NCI-H774 (cell line): Measurements from ENCODE around the gene PANK4.

ENCODE experiments used
- DNase-seq: peaks from one replicate; lab custom pipeline; 2025; lab: John Stamatoyannopoulos, UW

Gene PANK4

DNA sequence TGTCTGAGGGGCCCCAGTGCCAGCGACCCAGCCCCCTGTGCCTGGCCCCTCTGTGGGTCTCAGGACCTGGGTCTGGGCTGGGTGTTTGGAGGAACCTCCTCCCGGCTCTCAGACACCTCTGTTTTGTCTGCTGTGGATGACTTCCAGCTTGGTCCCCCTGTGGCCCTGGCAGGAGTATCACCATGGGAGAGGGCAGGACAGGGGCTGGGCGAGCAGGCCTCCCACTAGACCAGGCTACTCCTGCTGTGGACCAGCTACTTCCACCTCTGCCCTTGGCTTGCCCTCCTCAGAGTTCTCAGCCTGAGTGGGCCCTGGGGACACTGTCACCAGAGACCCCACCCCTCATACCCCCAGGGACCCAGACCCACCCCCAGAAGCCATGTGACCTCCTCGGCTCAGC lies 28.5 kb downstream of the PANK4 start:
- no peak for DNase-seq

DNA sequence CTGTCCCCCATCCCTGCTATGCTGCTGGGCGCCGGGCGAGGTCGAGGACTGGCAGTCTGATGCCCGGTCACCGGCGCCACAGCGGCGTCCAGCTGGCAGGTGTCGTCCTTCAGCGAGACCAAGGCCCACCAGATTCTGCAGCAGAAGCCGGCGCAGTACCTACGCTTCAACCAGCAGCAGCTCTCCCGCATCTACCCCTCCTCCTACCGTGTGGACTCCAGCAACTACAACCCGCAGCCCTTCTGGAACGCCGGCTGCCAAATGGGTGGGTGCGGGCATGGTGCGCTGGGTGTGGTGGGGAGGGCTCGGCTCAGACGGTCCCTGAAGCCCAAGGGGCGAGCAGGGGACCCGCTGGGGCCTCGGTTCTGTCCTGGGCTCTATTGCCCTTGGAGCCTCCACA lies 29.6 kb downstream of the PANK4 start:
- DNase-seq: no peak

DNA sequence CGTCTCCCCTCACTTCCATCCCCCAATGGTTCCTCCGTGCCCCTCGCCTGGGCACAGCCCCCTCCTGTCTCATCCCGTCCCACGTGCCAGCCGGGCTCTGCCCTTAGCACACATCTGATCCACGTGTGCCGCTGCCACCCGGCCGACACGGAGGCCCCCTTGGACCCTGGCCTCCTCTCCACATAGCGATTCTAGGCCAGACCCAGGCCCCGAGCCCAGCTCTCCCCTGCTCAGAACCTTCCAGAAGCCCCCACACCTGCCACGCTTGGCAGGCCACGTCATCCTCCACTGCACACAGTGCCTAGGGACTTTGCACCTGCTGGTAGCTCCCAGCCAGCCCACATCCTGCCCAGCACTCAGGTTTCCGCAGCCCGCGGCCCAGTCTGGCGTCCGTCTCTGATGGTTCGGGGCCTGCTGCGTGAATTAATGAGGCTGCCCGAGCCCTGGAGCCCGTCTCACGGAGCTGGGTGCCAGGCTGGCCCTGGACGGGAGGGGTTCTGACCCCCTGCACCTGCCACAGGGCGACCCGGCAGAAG lies 30.2 kb downstream of the PANK4 start:
- no peak for DNase-seq

DNA sequence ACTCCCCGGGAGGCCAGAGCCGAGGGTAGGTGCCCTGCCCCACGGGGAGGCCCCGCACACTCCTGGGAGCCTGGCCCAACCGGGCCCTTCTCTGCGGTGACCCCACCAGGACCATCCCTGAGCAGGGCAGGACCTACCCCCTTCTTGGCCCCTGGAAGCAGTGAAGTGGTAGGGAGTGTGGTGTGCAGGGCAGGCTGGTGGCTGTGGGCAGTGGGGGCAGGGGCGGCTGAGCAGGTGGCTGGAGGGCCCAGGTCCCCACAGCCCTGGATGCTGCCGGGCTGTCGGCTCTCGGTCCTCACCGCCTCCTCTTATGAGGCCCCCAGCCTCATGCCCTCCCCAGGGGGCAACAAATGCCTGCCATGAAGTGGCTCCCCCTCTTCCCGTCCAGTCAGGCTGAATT lies 30.9 kb downstream of the PANK4 start:
- no peak for DNase-seq

DNA sequence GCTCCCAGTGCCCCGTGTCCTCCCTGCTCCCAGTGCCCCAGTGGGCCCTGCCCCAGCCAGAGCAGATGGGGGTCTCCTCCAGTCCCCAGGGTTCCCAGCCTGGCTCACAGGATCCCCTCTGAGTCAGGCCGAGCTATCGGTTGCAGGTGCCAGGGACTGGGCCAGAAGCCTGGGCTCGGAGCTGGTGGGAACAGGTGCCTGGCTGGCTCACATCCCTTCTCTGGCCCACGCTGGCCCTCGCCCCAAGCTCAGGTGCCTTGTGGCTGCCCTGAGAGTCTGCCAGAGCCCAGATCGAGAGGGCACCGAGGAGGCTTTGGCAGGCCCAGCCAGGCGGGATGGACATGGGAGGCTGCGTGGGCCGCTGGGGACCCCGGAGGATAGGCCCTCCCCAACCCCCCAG lies 31.4 kb downstream of the PANK4 start:
- no peak for DNase-seq

DNA sequence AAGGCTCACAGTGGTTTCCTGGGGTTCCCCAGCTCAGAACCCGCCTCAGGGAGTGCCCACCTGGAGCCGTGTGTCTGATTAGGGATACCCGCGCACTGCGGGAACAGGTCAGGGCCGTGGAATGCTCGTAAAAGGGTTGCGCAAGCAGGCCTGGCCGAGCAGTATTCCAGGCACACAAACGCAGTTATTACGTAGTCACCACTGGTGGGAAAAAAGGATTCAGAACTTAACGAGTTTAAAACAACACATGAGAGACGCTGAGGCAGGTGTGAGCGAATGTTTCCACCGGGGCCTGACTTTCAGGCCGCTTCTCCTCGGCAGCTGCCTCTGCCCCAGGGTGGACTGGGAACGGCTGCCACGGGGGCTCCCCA lies 32.1 kb downstream of the PANK4 start:
- no peak for DNase-seq

DNA sequence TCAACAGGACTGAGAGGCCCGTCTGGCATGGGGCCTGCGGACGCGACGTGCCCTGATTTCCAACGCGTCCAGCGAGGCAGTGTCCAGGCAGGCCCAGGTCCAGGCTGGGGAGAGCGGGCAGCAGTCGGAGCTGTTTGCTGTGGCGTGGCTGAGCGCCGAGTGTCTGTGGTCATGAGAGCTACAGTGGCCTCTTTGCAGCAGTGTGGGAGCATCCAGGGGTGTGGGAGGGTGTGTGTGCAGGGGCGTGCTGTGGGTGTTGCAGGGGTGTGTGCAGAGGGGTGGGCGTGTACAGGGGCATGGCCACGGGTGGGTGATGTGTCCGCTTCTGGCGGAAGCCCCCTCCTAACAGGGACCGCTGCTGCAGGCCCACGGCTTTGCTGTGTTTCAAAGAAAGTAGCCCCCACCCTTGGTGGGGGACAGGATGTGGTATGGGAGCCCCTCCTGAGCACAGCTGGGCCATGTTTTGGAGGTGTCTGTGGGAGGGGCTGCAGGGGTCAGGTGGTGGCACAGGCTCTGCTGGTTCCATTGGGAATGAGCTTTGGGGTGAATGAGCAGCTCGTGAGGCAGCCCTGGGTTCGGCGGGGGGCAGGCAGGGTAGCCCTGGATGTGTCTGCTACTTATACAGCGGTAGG lies 32.6 kb downstream of the PANK4 start:
- no peak for DNase-seq

DNA sequence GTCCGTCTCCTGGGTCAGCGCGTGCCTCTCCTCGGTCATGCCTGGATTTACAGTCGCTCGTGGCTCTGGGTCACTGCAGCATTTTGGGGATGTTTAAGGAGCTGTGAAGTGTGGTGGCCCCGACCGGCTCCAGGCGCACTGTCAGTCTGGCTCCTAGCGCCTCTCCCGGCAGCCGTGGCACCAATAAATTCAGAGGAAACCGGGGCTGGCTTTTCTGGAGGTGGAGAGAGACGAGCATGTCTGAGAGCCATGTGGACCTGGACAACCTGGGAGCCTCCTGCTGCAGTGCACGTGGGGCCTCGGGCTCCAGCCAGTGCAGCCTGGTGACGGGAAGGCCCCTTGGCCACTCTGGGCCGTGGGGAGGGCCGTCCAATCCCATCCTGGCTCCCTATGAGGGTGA lies 33.2 kb downstream of the PANK4 start:
- DNase-seq: no peak

DNA sequence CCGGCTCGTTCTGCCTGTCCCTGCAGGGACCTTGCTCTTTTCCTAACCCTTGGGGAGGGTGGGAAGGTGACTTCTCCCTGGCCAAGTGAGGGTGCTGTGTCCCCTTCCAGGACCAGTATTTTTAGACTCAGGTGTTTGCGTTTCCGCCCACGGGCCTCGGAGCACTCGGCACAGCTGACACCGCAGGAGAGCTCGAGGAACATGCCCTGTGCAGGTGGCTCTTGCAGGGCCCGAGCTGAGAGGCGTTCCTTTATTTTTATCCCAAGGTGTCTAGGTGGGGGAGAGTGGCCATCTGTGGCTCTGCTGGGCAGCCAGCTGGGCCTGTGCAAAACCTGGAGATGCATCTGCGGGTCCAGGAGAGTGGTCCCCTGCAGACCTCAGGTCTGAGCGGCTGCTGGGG lies 34.3 kb downstream of the PANK4 start:
- no peak for DNase-seq

DNA sequence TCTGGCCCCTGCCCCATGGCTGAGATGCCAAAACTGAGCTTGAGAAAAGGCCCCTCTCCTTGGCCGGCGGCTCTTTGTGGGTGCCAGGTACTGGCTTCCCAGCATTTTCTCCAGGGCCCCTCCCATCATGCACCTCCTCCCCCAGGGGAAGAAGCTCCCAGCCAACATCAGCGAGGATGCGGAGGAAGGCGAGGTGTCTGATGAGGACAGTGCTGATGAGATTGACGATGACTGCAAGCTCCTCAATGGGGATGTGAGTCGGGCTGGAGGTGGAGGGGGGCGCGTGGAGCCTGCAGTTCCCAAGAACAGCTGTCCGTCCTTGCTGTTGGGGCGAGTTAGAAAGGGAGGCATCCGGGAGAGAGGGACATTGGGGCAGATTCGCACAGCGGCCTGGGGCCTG lies 36.8 kb downstream of the PANK4 start:
- no peak for DNase-seq

DNA sequence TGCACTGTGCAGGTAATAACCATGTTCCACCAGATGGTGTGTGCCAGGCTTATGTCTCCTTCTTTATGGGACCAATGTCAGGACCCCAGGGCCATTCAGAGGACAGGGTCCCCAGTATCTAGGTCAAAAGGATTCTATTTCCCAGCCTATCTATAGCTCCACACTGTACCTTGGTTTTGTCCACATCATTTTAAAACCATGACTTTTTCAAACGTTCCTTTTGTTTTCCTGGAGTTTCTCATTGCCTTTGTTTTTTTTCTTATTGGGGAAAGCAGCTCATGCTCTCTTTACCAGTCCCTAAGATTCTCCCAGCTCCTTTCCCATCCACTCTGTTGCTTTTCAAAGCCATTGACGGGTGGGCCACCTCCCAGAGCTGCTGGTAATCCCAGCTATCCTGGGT lies 37.7 kb downstream of the PANK4 start:
- no peak for DNase-seq

DNA sequence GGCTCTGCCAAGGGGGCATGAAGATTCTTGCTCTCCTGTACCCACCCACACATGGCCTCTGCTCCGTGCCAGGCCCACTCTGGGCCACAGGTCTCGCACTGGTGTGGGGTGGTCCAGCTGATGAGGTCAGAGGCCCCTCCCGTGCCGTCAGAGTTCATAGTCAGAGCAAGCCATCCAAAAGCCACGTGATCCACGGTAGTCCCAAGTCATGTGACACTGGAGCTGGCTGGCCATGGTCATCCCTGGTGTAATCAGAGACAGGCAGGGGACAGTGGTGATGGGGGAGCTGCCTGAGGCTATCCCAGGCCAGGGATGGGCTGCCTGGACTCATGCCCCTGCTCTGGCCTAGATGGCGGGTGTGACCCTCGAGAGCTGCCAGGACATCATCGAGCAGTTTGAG lies 39.8 kb downstream of the PANK4 start:
- no peak for DNase-seq

DNA sequence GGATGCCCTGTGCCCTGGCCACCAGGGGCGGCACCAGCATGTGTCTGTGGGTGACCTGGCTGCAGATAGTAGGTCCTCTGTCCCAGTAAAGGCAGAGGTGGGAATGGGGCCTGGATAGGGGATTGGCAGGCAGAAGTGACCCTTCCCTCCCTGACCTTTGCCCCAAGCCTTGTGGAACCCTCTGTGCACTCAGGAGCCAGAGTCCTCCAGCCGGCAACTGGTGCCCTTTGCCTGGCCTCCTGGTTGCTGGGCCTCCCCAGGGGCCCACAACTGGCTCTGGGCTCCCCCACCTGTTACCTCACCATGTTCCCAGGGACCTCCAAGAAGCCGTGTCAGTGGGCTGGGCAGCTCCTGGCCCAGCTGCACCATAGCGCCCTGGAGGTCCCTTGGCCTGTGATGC lies 40.4 kb downstream of the PANK4 start:
- DNase-seq: no peak

DNA sequence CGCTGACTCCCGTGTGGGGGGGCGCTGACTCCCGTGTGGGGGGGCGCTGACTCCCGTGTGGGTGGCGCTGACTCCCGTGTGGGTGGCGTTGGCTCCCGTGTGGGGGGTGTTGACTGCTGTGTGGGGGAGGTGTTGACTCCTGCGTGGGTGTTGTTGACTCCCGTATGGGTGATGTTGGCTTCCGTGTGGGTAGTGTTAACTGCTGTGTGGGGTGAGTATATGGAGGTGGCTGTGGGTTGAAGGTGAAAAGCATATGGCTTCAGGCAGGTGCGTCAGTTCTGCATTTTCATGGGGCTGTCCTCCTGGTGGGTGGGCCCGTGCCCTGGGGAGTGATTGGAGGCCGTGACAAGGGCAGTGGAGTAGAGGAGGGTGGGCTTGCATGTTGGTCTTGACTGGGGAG lies 42.4 kb downstream of the PANK4 start:
- no peak for DNase-seq

DNA sequence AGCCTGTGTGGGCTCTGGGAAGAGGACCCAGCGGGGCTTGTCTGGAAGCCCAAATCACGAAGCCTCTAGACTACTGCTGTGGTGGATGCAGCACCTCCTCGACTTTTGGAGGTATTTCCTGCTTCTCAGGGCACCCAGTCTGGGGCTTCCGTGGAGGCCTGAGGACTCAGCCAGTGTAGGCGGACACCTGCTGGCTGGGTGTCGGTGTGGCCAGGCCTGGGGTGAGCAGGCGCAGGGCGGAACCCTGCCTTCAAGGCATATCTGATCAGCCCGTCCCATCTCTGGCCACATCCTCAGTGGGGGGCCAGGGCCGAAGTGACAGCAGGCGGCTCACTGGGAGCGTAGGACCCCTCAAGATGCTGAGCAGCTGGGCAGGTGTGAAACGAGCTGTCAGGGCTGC lies 43.4 kb downstream of the PANK4 start:
- no peak for DNase-seq

DNA sequence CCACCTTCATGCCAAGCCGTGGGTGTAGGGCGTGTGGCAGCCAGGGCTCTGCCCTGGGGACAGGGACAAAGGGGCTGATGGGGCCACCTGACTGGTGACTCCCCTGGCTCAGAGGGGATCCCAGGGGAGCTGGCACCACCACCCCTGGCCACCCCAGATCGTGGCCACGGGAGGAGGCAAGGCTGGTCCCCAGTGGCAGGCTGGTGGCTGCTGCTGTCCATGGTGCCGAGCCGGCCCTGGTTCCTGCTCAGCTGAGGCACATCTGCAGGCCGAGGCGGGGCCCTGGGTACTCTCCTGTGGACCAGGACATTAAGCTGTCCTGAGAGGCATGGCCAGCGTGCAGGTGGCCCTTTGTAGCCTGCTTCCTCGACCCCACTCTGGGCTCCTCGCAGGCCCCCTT lies 43.8 kb downstream of the PANK4 start:
- no peak for DNase-seq

DNA sequence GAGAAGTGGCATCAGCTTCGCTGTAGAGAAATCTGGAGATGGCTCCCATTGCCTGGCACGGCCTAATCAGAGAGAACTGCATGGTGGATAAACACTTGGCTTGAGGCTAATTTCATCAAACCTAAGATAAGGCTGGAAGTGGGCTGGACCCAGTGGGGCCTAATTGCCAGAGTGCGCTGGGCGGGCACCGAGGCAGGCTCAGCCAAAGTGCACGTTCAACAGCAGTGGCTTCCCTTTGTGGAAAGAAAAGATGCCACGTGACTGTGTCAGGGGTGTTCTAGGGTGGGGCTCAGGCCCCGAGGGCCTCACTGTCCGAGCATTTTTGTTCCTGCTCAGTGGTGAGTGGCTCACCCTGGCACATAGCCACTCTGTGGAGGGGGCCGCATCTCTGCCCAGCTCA lies 44.5 kb downstream of the PANK4 start:
- no peak for DNase-seq

DNA sequence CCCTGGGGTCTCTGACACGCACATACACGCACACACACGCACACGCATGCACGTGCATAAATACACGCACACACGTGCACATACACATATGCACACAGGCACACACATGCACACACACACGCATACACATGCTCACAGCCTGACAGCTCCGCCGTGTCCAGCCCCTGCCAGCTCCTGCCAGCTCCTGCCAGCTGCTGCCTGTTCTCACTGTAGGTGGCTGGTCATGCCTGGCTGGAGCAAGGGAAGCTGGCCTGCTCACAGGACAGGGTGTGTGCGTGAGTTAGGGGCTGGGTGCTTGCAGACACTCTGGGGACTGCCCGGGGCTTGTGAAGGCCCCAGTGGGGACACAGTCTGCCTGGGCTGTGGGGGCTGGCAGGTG lies 45.4 kb downstream of the PANK4 start:
- no peak for DNase-seq

DNA sequence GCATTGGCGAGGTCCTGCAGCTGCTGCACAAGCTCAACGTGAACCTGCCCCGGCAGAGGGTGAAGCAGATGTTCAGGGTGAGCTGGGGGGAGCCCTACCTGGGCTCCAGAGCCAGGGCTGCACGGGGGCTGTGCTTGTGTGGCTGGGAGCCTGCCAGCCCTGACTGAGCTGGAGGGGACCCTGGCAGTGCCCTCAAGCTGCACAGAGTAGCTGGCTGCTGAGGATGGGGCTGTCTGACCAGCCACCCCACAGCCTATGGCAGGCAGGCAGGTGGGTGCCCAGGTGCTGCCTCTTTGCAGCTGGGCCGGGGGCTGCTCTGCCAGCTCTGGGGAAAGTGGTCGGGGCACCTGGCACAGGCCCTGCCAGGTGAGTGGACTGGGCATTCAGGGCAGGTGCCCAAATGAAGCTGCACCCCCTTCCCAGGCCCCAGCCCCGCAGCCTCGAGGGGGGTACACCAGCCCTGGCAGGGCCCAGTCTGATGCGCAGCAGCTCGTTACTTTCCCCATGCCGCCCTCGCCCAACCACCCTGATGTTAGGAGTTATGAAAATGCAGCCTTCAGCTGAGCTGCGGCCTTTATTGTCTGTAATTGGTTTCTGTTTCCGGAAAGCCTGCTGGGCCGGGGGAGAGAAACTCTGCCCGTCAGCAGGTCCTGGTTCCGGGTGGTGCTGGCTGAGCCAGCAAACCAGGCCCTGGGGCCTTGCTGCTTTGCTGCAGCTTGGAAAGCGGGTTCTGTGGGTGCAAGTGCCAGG lies 46.0 kb downstream of the PANK4 start:
- no peak for DNase-seq

DNA sequence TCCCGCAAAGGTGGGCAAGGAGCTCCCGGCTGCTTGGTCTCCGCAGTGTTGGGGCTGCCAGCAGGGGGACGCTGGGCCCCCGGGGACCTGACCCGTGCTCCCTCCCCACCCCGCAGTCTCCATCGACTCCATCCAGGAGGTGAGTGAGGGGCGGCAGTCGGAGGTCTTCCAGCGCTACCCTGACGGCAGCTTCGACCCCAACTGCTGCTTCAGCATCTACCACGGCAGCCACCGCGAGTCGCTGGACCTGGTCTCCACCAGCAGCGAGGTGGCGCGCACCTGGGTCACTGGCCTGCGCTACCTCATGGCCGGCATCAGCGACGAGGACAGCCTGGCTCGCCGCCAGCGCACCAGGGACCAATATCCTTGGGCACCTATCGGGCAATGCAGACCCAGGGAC lies 46.8 kb downstream of the PANK4 start:
- no peak for DNase-seq

DNA sequence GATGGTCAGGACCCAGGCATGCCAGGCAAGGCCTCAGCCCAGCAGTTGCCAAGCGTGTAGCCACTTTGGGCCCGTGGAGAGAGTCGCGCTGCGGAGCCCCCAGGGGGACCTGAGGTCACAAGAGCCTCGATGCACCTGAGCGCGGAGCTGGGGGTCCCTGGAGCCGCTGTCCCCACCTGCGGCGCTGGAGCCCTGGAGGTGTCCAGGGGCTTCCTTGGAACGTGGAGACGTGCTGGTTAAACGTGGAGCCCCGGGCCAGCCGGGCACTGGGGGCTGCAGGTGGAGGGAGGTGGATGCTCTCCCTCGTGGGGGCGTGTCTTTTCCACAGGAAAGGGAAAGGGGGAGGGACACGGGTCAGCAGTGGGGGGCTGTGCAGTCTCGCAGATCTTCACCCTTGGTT lies 47.2 kb downstream of the PANK4 start:
- no peak for DNase-seq

DNA sequence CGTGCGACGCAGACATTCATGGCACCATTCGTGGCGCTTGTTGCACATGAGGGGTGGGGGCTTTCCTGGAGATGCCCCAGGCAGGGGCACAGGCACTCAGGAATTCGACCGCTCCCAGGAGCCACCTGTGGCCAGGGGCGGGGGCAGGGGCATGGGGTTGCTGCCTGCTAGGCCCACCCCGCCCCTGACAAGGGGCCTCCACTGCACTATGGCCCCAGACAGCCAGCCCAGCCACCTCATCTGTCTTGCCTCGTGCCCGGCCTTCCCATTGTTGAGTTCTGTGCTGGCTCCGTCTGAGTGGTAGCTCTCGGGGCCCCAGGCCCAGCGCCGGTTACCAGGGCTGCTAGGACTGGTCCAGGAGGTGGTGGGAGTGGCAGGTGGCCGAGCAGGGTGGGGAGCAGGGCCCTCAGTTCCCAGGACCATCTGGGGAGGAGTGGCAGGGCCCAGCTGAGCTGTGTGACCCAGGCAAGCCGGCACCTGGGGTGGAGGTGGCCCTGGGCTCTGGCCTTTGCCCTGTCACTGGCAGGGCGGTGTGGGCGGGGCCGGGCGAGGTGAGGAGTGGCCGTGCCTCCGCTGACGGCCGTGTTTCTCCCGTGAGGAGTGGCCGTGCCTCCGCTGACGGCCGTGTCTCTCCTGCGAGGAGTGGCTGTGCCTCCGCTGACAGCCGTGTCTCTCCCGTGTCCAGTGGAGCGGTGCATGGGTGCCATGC lies 48.5 kb downstream of the PANK4 start:
- no peak for DNase-seq

DNA sequence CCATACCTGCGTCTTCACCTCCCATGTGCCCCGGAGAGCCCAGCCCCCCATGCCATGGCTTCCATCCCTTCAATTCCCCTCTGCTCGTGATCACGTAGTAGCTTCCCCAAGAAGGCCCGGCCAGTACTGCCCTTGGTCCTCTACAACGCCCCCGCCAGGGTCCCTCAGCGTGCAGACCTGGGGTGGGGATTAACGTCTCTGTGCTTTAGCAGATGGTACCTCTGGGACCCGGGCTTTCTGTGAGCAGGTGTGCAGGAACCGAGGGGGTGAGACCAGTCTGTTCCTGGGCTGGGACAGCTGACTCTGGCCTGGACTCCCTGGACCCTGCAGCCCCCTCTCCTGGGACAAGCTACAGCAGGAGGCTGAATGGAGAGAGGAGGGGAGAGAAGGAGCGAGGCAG lies 49.1 kb downstream of the PANK4 start:
- DNase-seq: no peak
